ENCODE data around the gene GPC3. TPM values are rescaled to one million over a fixed set of nuclear protein-coding genes. Genes with fewer than 3 reads are reported as not detected.

The GPC3 gene
- total and polyA plus RNA-seq, 2 of the 4 experiments (the other 2 are of a cell fraction): not detected

- Histone ChIP-seq H3K79me1 (ENCODE audit: low read depth in 1 of 2, low read length in 2 of 2) (no peaks in the 10 kb centered on the region), H3K36me3 (ENCODE audit: control insufficient read depth, insufficient read depth, low read length) (no peaks in the 10 kb centered on the region), H3K4me2 (ENCODE audit: low read depth, low read length) (no peak overlapping the region), H2AK9ac (replicated peaks; ENCODE audit: low read depth, low read length, poor library complexity) (no peak overlapping the region), H3K27me3 (ENCODE audit: control insufficient read depth, insufficient read depth, low read length) (peaks cover 2% of the 10 kb centered on the region; the same call in 1 of the 2 replicates), H4K20me1 (ENCODE audit: insufficient read depth, low read length) (no peaks in the 10 kb centered on the region), H2BK120ac (ENCODE audit: low read depth, low read length) (no peak overlapping the region), H3K4me3 (ENCODE audit: insufficient read depth, low read depth, low read length) (no peak overlapping the region), H3K4me1 (ENCODE audit: control insufficient read depth, insufficient read depth, low read length) (no peaks in the 10 kb centered on the region), H2AFZ (replicated peaks; ENCODE audit: low read length, poor library complexity) (no peak overlapping the region), H3K9ac (ENCODE audit: low read depth, low read length) (no peak overlapping the region), H3K9me3 (ENCODE audit: control insufficient read depth, insufficient read depth, low read length) (no peaks in the 10 kb centered on the region), H2BK20ac (ENCODE audit: low read depth, low read length) (no peak overlapping the region), H4K5ac (ENCODE audit: low read depth, low read length) (no peak overlapping the region), H3K56ac (ENCODE audit: extremely low read depth, insufficient read depth, low read length) (no peak overlapping the region), H4K91ac (ENCODE audit: insufficient read depth, low read depth, low read length) (no peak overlapping the region), H2BK5ac (ENCODE audit: low read depth, low read length, poor library complexity, severe bottlenecking) (no peak overlapping the region), H3K9me1 (ENCODE audit: insufficient read depth, low read length) (no peaks in the 10 kb centered on the region), H3K23ac (ENCODE audit: low read depth, low read length) (no peak overlapping the region), H3K27ac (ENCODE audit: insufficient read depth, low read length) (no peak overlapping the region), H2BK15ac (ENCODE audit: low read depth, low read length) (no peak overlapping the region), H4K8ac (ENCODE audit: low read depth in 2 of 2, low read length in 2 of 2) (no peak overlapping the region), H3K4ac (ENCODE audit: low read depth, low read length) (no peak overlapping the region), H2AK5ac (ENCODE audit: low read depth, low read length) (no peak overlapping the region), H3K18ac (ENCODE audit: low read depth, low read length) (no peak overlapping the region), H3K14ac (replicated peaks; ENCODE audit: low read depth, low read length) (no peak overlapping the region)
- WGBS, 2 experiments (ENCODE audit: extremely low coverage in 2 of 2, insufficient read length in 1 of 2): no CpG with 5 or more reads among the region's 2 CpGs
- ATAC-seq (ENCODE audit: low read depth) (no peak), DNase-seq (no peak)
- intact Hi-C loops (cut with micrococcal nuclease) (no loop called here), in situ Hi-C loops (cut with MboI; ENCODE audit: low sequenced_read_pairs) (no loop called here), dilution Hi-C loops (cut with HindIII; ENCODE audit: low sequenced_read_pairs, unreplicated experiment) (no loop called here)
- no TSS peak for BruUV-seq (replicated peaks)
- POLR2A ChIA-PET (ENCODE audit: unreplicated experiment): no interaction called here
- CTCF ChIA-PET: interaction anchor here (1.5 kb wide), 1 partner anchor 12 kb away, joined by 4 read pairs; no protein-coding TSS in a partner anchor
- TF ChIP-seq ELK1 (IDR thresholded peaks at IDR 0.05; ENCODE audit: borderline replicate concordance, low read depth, low read length) (no peak), CEBPB (IDR thresholded peaks at IDR 0.05; ENCODE audit: low read depth, low read length) (no peak), BHLHE40 (IDR thresholded peaks at IDR 0.05; ENCODE audit: low read depth, low read length) (no peak), CTCF (conservative IDR thresholded peaks at IDR 0.05; ENCODE audit: low read depth, low read length) (no peak), RCOR1 (IDR thresholded peaks at IDR 0.05; ENCODE audit: insufficient replicate concordance, low read length) (no peak), SMC3 (IDR thresholded peaks at IDR 0.05; ENCODE audit: low read depth, low read length) (no peak), CHD1 (IDR thresholded peaks at IDR 0.05; ENCODE audit: low read depth, low read length) (no peak), NFE2L2 (IDR thresholded peaks at IDR 0.05; ENCODE audit: low read depth, low read length) (no peak), RAD21 (IDR thresholded peaks at IDR 0.05; ENCODE audit: low read length) (no peak), MAZ (IDR thresholded peaks at IDR 0.05; ENCODE audit: borderline replicate concordance, low read depth, low read length) (no peak), MAFK (IDR thresholded peaks at IDR 0.05; ENCODE audit: low read depth, low read length) (no peak), RFX5 (IDR thresholded peaks at IDR 0.05; ENCODE audit: low read depth, low read length) (no peak), POLR2A (IDR thresholded peaks at IDR 0.05; ENCODE audit: low read depth, low read length) (no peak), MXI1 (IDR thresholded peaks at IDR 0.05; ENCODE audit: borderline replicate concordance, low read depth, low read length) (no peak), USF2 (IDR thresholded peaks at IDR 0.05; ENCODE audit: low read depth, low read length) (no peak)
Measured at GRCh38 chrX:133958997-133959688, 26.3 kb downstream of the GPC3 start.

Data from IMR-90 (cell line).